Keratinocyte (primary cell): Measurements from ENCODE around the gene NFYC. TPM values are rescaled to one million over a fixed set of nuclear protein-coding genes. Genes with fewer than 3 reads are reported as not detected.

Experiments
- DNase-seq: peaks from one replicate; pipeline ENCODE4 v3.0.0-alpha.2; 2011; ENCODE audit warnings: low read depth, missing footprints, low spot score
- FAIRE-seq: peaks from 2 replicates; lab custom pipeline; 2011; peaks lifted over from hg19 to GRCh38; lab: Jason Lieb, UNC
- H2AFZ ChIP-seq: 2 replicates; pipeline ENCODE4 v1.6.0; 2012; ENCODE audit warnings: low read length, control low read depth, inconsistent platforms; ENCODE audit not compliant: control insufficient read depth
- H3K27ac ChIP-seq: 2 replicates; pipeline ENCODE4 v1.5.1; 2011; ENCODE audit warnings: low read length; ENCODE audit not compliant: control insufficient read depth, insufficient read depth
- H3K27me3 ChIP-seq: 3 replicates; pipeline ENCODE4 v1.6.0; 2011; ENCODE audit warnings: low read length; ENCODE audit not compliant: control insufficient read depth, insufficient read depth; ENCODE audit errors: extremely low read depth
- H3K36me3 ChIP-seq, 2 experiments: 2 replicates in 1 of 2; 3 replicates in 1 of 2; pipeline ENCODE4 v1.5.1; 2011; ENCODE audit warnings: low read length in 2 of 2, mild to moderate bottlenecking in 1 of 2; ENCODE audit not compliant: control insufficient read depth in 2 of 2, insufficient read depth in 2 of 2; ENCODE audit errors: extremely low read depth in 1 of 2
- H3K4me1 ChIP-seq: 3 replicates; pipeline ENCODE4 v1.5.1; 2011; ENCODE audit warnings: low read length; ENCODE audit not compliant: control insufficient read depth, insufficient read depth; ENCODE audit errors: extremely low read depth
- H3K4me2 ChIP-seq: 3 replicates; pipeline ENCODE4 v1.6.0; 2011; ENCODE audit warnings: low read depth, low read length; ENCODE audit not compliant: control insufficient read depth, insufficient read depth; ENCODE audit errors: extremely low read depth
- H3K4me3 ChIP-seq, 3 experiments: fragments of 200-600 bp in 1 of 3; sonication (generic) in 1 of 3; 2 replicates in 2 of 3; 3 replicates in 1 of 3; pipeline ENCODE4 v1.5.1; 2011 to 2016; ENCODE audit warnings: low read length in 3 of 3, mild to moderate bottlenecking in 3 of 3, control low read depth in 2 of 3, inconsistent platforms in 1 of 3, low read depth in 1 of 3, mixed read lengths in 1 of 3, mixed run types in 1 of 3, moderate library complexity in 1 of 3; ENCODE audit not compliant: control insufficient read depth in 2 of 3, insufficient read depth in 2 of 3; ENCODE audit errors: extremely low read depth in 1 of 3
- H3K79me2 ChIP-seq: 2 replicates; pipeline ENCODE4 v1.6.0; 2012; ENCODE audit warnings: low read length; ENCODE audit not compliant: control insufficient read depth, insufficient read depth
- H3K9ac ChIP-seq: 3 replicates; pipeline ENCODE4 v1.6.0; 2011; ENCODE audit warnings: low read length; ENCODE audit not compliant: control insufficient read depth, insufficient read depth; ENCODE audit errors: extremely low read depth
- H3K9me1 ChIP-seq: 3 replicates; pipeline ENCODE4 v1.6.0; 2011; ENCODE audit warnings: low read length; ENCODE audit not compliant: control insufficient read depth, insufficient read depth; ENCODE audit errors: extremely low read depth
- H3K9me3 ChIP-seq: 2 replicates; pipeline ENCODE4 v1.5.1; 2012; ENCODE audit warnings: low read depth, low read length; ENCODE audit not compliant: control insufficient read depth
- H4K20me1 ChIP-seq: 3 replicates; pipeline ENCODE4 v1.6.0; 2011; ENCODE audit warnings: low read length; ENCODE audit not compliant: control insufficient read depth, insufficient read depth; ENCODE audit errors: extremely low read depth
- CTCF ChIP-seq, 3 experiments: IDR thresholded peaks in 1 of 3; conservative IDR thresholded peaks in 1 of 3; optimal IDR thresholded peaks in 1 of 3; 2 replicates in 2 of 3; 3 replicates in 1 of 3; pipeline versions ENCODE3 to v1.5.1; 2011; ENCODE audit warnings: low read length in 3 of 3, mild to moderate bottlenecking in 3 of 3, moderate library complexity in 2 of 3, control low read depth in 1 of 3, inconsistent platforms in 1 of 3; ENCODE audit not compliant: insufficient read depth in 2 of 3; ENCODE audit errors: extremely low read depth in 1 of 3
- EZH2 ChIP-seq: IDR thresholded peaks from one replicate; pipeline ENCODE4 v1.6.1; 2012; ENCODE audit warnings: inconsistent platforms, mild to moderate bottlenecking, low read length, moderate library complexity
- dilution Hi-C: fragments of 300-500 bp; cut with MboI; formaldehyde crosslinking; loops from one replicate; pipeline ENCODE4 v1.7.0; 2020; ENCODE audit warnings: low sequenced_read_pairs; ENCODE audit not compliant: extremely low pct_ligation_motif_present
- polyA plus RNA-seq, 5 experiments: library from polyadenylated mRNA; depleted of rRNA in 3 of 5; stranded (reverse) in 3 of 5; stranded (forward) in 1 of 5; unstranded in 1 of 5; fragments of >200 nt; gene quantifications; 1 replicate in 1 of 5; 2 replicates in 3 of 5; 3 replicates in 1 of 5; pipeline versions ENCODE4 v1.2.1 to v1.2.3, GENCODE V29; 2011 to 2012; ENCODE audit warnings: missing spikeins in 2 of 5, low read depth in 1 of 5, low replicate concordance in 1 of 5

Gene NFYC
- polyA plus RNA-seq, 1 donor (not counting 4 experiments of a cell fraction or from before 2014, with no cell fraction given) = 32.4 TPM

- no peak overlapping the region for H3K4me3 ChIP-seq
- no peak for TF ChIP-seq EZH2
- TF ChIP-seq CTCF (optimal IDR thresholded peaks at IDR 0.05 in 1 of 3, IDR thresholded peaks at IDR 0.05 in 1 of 3, conservative IDR thresholded peaks at IDR 0.05 in 1 of 3; ENCODE audit: extremely low read depth in 1 of 3, insufficient read depth in 2 of 3, low read length in 3 of 3) = no peak
- peaks cover 29% of the 10 kb centered on the region for H3K4me1 ChIP-seq
- H3K79me2 ChIP-seq = peaks cover 69% of the 10 kb centered on the region
- H3K36me3 ChIP-seq = no peaks in the 10 kb centered on the region
- DNase-seq (no peak), FAIRE-seq (no peak)
- no peak overlapping the region for H3K9ac ChIP-seq
- no peaks in the 10 kb centered on the region for H3K9me3 ChIP-seq
- dilution Hi-C loops = no loop called here
- H3K27ac ChIP-seq = no peak overlapping the region
- H4K20me1 ChIP-seq = no peaks in the 10 kb centered on the region
- peak overlapping the region; percentile 16 for H3K4me2 ChIP-seq
- H3K27me3 ChIP-seq = no peaks in the 10 kb centered on the region
- peaks cover 2% of the 10 kb centered on the region for H3K9me1 ChIP-seq
- no peak overlapping the region for H2AFZ ChIP-seq
Measured at GRCh38 chr1:40704817-40705733, 13.6 kb downstream of the NFYC start.

- H3K27ac ChIP-seq = no peak overlapping the region
- peaks cover 44% of the 10 kb centered on the region for H3K4me1 ChIP-seq
- no peak overlapping the region for H3K4me3 ChIP-seq
- H3K9ac ChIP-seq = no peak overlapping the region
- FAIRE-seq (no peak), DNase-seq (no peak)
- dilution Hi-C loops = no loop called here
- H3K36me3 ChIP-seq = no peaks in the 10 kb centered on the region
- H3K27me3 ChIP-seq = no peaks in the 10 kb centered on the region
- H3K79me2 ChIP-seq = peaks cover 62% of the 10 kb centered on the region
- H3K9me1 ChIP-seq = peaks cover 2% of the 10 kb centered on the region
- no peak overlapping the region for H3K4me2 ChIP-seq
- no peaks in the 10 kb centered on the region for H3K9me3 ChIP-seq
- H2AFZ ChIP-seq = no peak overlapping the region
- TF ChIP-seq EZH2 = no peak
- TF ChIP-seq CTCF (optimal IDR thresholded peaks at IDR 0.05 in 1 of 3, IDR thresholded peaks at IDR 0.05 in 1 of 3, conservative IDR thresholded peaks at IDR 0.05 in 1 of 3; ENCODE audit: extremely low read depth in 1 of 3, insufficient read depth in 2 of 3, low read length in 3 of 3) = no peak
- H4K20me1 ChIP-seq = no peaks in the 10 kb centered on the region
Measured at GRCh38 chr1:40706626-40707025, 15.1 kb downstream of the NFYC start.
